ENCODE data around the gene OTOA.

OTOA gene

GRCh38 chr16:21663889-21664647 lies at the start of gene OTOA:
TSS of gene OTOA (plus strand) at chr16:21663968. CDS start at chr16:21678515, 14,547 bp downstream.
- H3K4me3 ChIP-seq (ENCODE audit: control insufficient read depth, low read depth, low read length): no peak within 1 kb of the TSS
- no peak for DNase-seq (ENCODE audit: low read depth)

GRCh38 chr16:21614896-21615295 lies 48.9 kb upstream of the OTOA start:
- no peak overlapping the region for H3K4me3 ChIP-seq (ENCODE audit: control insufficient read depth, low read depth, low read length)
- TF ChIP-seq CTCF (conservative IDR thresholded peaks at IDR 0.05; ENCODE audit: control insufficient read depth, insufficient read depth, low read depth, low read length): no peak
- DNase-seq (ENCODE audit: low read depth): no peak

More at GRCh38 chr16:21663889-21664647, at the start of gene OTOA:
- TF ChIP-seq CTCF (conservative IDR thresholded peaks at IDR 0.05; ENCODE audit: control insufficient read depth, insufficient read depth, low read depth, low read length): no peak

GRCh38 chr16:21617607-21618006 lies 46.2 kb upstream of the OTOA start:
- DNase-seq (ENCODE audit: low read depth): no peak
- no peak for TF ChIP-seq CTCF (conservative IDR thresholded peaks at IDR 0.05; ENCODE audit: control insufficient read depth, insufficient read depth, low read depth, low read length)

GRCh38 chr16:21618281-21618680 lies 45.5 kb upstream of the OTOA start:
- no peak overlapping the region for H3K4me3 ChIP-seq (ENCODE audit: control insufficient read depth, low read depth, low read length)
- TF ChIP-seq CTCF (conservative IDR thresholded peaks at IDR 0.05; ENCODE audit: control insufficient read depth, insufficient read depth, low read depth, low read length): no peak
- no peak for DNase-seq (ENCODE audit: low read depth)

More at GRCh38 chr16:21617607-21618006, 46.2 kb upstream of the OTOA start:
- H3K4me3 ChIP-seq (ENCODE audit: control insufficient read depth, low read depth, low read length): no peak overlapping the region

- no peak overlapping the region for H3K4me3 ChIP-seq (ENCODE audit: control insufficient read depth, low read depth, low read length)
- no peak for TF ChIP-seq CTCF (conservative IDR thresholded peaks at IDR 0.05; ENCODE audit: control insufficient read depth, insufficient read depth, low read depth, low read length)
- DNase-seq (ENCODE audit: low read depth): no peak
These were observed 43.9 kb upstream of the OTOA start for GRCh38 chr16:21619765-21620425.

GRCh38 chr16:21620592-21620991 lies 43.2 kb upstream of the OTOA start:
- DNase-seq (ENCODE audit: low read depth): no peak
- TF ChIP-seq CTCF (conservative IDR thresholded peaks at IDR 0.05; ENCODE audit: control insufficient read depth, insufficient read depth, low read depth, low read length): no peak
- H3K4me3 ChIP-seq (ENCODE audit: control insufficient read depth, low read depth, low read length): no peak overlapping the region
